ENCODE results near the gene GPX5. TPM values are rescaled to one million over a fixed set of nuclear protein-coding genes. Genes with fewer than 3 reads are reported as not detected.

GPX5 gene
- total and polyA plus RNA-seq, 2 donors (not counting 1 experiment from before 2014, with no cell fraction given), result not detected

DNA sequence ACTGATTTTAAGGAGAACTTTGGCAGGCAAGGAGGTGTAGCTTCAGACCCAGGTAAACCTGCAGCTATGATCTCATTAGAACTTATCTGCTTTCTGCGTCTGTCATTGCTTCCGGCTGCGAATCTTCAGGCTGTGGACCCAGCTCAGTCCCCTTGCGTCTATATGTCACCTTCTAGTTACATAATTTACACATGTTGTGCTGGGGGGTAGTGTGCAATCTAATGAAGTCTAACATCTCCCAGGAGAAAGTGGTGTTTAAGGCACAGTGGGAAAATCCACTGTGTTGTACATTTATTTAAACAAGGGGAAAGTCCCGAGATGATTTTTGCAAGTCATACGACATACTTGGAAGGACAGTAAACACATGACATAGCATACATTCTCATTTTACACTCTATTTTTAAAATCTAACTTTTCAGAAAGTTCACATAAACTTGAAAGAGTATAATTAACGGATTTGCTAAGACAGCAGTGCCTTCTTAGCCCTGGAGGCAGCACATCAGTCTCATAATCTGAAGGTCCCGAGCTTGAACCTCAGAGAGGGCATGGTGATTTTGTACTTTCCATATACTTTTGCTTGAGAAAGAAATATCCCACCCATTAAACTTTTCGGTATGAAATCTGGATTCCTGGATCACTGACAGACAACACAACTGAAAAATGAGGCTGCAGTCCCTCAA is 45.3 kb upstream of the GPX5 start:
- H3K4me1 ChIP-seq (ENCODE audit: control insufficient read depth in 2 of 2, insufficient read depth in 2 of 2, low read length in 2 of 2), result peaks cover 0 to 3% of the 10 kb centered on the region in 2 donors
- H3K4me3 Mint-ChIP-seq, result no peak overlapping the region
- H3K27me3 ChIP-seq (replicated peaks in 1 of 4; ENCODE audit: control extremely low read depth in 1 of 4, control insufficient read depth in 3 of 4, insufficient read depth in 4 of 4, low read length in 3 of 4), result peaks cover 0 to 22% (median 12%) of the 10 kb centered on the region in 4 experiments
- no peak overlapping the region for H3K9ac ChIP-seq (ENCODE audit: low read length)
- peaks cover 4% of the 10 kb centered on the region for H3K4me1 Mint-ChIP-seq
- TF ChIP-seq, protein P1, sequence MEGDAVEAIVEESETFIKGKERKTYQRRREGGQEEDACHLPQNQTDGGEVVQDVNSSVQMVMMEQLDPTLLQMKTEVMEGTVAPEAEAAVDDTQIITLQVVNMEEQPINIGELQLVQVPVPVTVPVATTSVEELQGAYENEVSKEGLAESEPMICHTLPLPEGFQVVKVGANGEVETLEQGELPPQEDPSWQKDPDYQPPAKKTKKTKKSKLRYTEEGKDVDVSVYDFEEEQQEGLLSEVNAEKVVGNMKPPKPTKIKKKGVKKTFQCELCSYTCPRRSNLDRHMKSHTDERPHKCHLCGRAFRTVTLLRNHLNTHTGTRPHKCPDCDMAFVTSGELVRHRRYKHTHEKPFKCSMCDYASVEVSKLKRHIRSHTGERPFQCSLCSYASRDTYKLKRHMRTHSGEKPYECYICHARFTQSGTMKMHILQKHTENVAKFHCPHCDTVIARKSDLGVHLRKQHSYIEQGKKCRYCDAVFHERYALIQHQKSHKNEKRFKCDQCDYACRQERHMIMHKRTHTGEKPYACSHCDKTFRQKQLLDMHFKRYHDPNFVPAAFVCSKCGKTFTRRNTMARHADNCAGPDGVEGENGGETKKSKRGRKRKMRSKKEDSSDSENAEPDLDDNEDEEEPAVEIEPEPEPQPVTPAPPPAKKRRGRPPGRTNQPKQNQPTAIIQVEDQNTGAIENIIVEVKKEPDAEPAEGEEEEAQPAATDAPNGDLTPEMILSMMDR (IDR thresholded peaks at IDR 0.05), result no peak
- no peak for TF ChIP-seq EZH2 (IDR thresholded peaks at IDR 0.05; ENCODE audit: borderline replicate concordance, insufficient read depth, low read depth, low read length, poor library complexity, severe bottlenecking)
- H2AFZ ChIP-seq (ENCODE audit: insufficient read depth, low read depth, low read length, poor library complexity, severe bottlenecking), result no peak overlapping the region
- no peak overlapping the region for H3K4me2 ChIP-seq (replicated peaks; ENCODE audit: low read depth, low read length, poor library complexity, severe bottlenecking)
- H3K9me3 Mint-ChIP-seq (ENCODE audit: insufficient read depth), result no peaks in the 10 kb centered on the region
- H3K79me2 ChIP-seq (ENCODE audit: control insufficient read depth, insufficient read depth, low read length), result no peaks in the 10 kb centered on the region
- WGBS (ENCODE audit: insufficient coverage), result 93% methylated on average over 3 of the region's 9 CpGs
- DNase-seq (no peak), ATAC-seq (ENCODE audit: low read depth) (no peak)
- peaks cover 66% of the 10 kb centered on the region for H3K27me3 Mint-ChIP-seq
- no peak overlapping the region for H3K4me3 ChIP-seq (ENCODE audit: control extremely low read depth in 1 of 5, extremely low read depth in 1 of 5, insufficient read depth in 1 of 5, low read depth in 2 of 5, low read length in 4 of 5)
- H3K27ac ChIP-seq (ENCODE audit: low read length in 2 of 2), result no peak overlapping the region
- no peaks in the 10 kb centered on the region for H3K36me3 ChIP-seq (replicated peaks in 1 of 2; ENCODE audit: control extremely low read depth in 1 of 2, control insufficient read depth in 1 of 2, extremely low read depth in 1 of 2, insufficient read depth in 2 of 2, low read length in 1 of 2)
- CTCF ChIA-PET, result no interaction called here
- peaks cover 0 to 3% (median 2%) of the 10 kb centered on the region in 3 donors for H3K9me3 ChIP-seq (ENCODE audit: control extremely low read depth in 1 of 3, control insufficient read depth in 2 of 3, insufficient read depth in 1 of 3, low read length in 2 of 3)
- intact Hi-C loops (cut with micrococcal nuclease), result no loop called here
- POLR2A ChIA-PET, result no interaction called here
- no peaks in the 10 kb centered on the region for H4K20me1 ChIP-seq (ENCODE audit: control insufficient read depth, insufficient read depth, low read length, poor library complexity, severe bottlenecking)
- H3K27ac Mint-ChIP-seq, result no peak overlapping the region

DNA sequence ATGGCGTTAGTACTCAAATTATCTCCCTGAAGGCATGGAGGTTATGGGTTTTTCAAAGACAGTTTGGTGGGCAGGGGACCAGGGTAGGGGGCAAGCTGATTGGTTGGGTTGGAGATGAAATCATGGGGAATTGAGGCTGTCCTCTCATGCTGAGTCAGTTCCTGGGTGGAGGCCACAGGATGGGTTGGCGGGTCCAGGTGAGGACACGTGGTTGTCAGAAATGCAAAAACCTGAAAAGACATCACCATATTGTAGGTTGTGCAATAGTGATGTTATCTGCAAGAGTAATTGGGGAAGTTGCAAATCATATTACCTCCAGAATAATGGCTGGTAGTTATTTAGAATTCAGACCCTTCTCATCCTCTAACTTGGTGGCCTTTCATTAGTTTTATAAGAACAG is 40.2 kb upstream of the GPX5 start:
- Histone ChIP-seq H3K9me3 (ENCODE audit: control extremely low read depth in 1 of 3, control insufficient read depth in 2 of 3, insufficient read depth in 1 of 3, low read length in 2 of 3) (peaks cover 0 to 12% (median 0%) of the 10 kb centered on the region in 3 donors), H2AFZ (ENCODE audit: insufficient read depth, low read depth, low read length, poor library complexity, severe bottlenecking) (no peak overlapping the region), H3K4me1 (ENCODE audit: control insufficient read depth in 2 of 2, insufficient read depth in 2 of 2, low read length in 2 of 2) (peaks cover 13 to 20% of the 10 kb centered on the region in 2 donors), H3K27ac (ENCODE audit: low read length in 2 of 2) (no peak overlapping the region), H3K9ac (ENCODE audit: low read length) (no peak overlapping the region), H3K79me2 (ENCODE audit: control insufficient read depth, insufficient read depth, low read length) (no peaks in the 10 kb centered on the region), H3K4me2 (replicated peaks; ENCODE audit: low read depth, low read length, poor library complexity, severe bottlenecking) (no peak overlapping the region), H3K4me3 (ENCODE audit: control extremely low read depth in 1 of 5, extremely low read depth in 1 of 5, insufficient read depth in 1 of 5, low read depth in 2 of 5, low read length in 4 of 5) (no peak overlapping the region), H3K27me3 (replicated peaks in 1 of 4; ENCODE audit: control extremely low read depth in 1 of 4, control insufficient read depth in 3 of 4, insufficient read depth in 4 of 4, low read length in 3 of 4) (peaks cover 0 to 31% (median 24%) of the 10 kb centered on the region in 4 experiments), H4K20me1 (ENCODE audit: control insufficient read depth, insufficient read depth, low read length, poor library complexity, severe bottlenecking) (no peaks in the 10 kb centered on the region), H3K36me3 (replicated peaks in 1 of 2; ENCODE audit: control extremely low read depth in 1 of 2, control insufficient read depth in 1 of 2, extremely low read depth in 1 of 2, insufficient read depth in 2 of 2, low read length in 1 of 2) (no peaks in the 10 kb centered on the region)
- Mint-ChIP-seq H3K27me3 (peaks cover 76% of the 10 kb centered on the region), H3K27ac (no peak overlapping the region), H3K4me1 (peaks cover 14% of the 10 kb centered on the region), H3K4me3 (no peak overlapping the region), H3K9me3 (ENCODE audit: insufficient read depth) (no peaks in the 10 kb centered on the region)
- WGBS (ENCODE audit: insufficient coverage), result 100% methylated on average over 1 of the region's 3 CpGs
- DNase-seq, result no peak
- CTCF ChIA-PET, result no interaction called here
- intact Hi-C loops (cut with micrococcal nuclease), result no loop called here
- TF ChIP-seq EZH2 (IDR thresholded peaks at IDR 0.05; ENCODE audit: borderline replicate concordance, insufficient read depth, low read depth, low read length, poor library complexity, severe bottlenecking), result no peak
- TF ChIP-seq, protein P1 (IDR thresholded peaks at IDR 0.05), result no peak
- ATAC-seq (ENCODE audit: low read depth), result no peak
- POLR2A ChIA-PET, result no interaction called here
